K562 (cell line): ENCODE data around the gene UBE3D. TPM values are rescaled to one million over a fixed set of nuclear protein-coding genes. Genes with fewer than 3 reads are reported as not detected.
A peak's percentile ranks its signal among the peaks of the same experiment; 100 is the strongest.

Experiments used
- ATAC-seq: fragments of 200-7000 bp; cut with Tn5 transposase; 3 replicates; pipeline ENCODE4 v1.9.1; 2020; ENCODE audit warnings: moderate library complexity
- BruUV-seq: library from RNA; stranded (reverse); fragments of 400-500 nt; replicated peaks from 2 replicates; lab custom pipeline; 2021; lab: Mats Ljungman, UMichigan
- CTCF ChIA-PET: fragments of 300-600 bp; formaldehyde crosslinking; extraction: SDS; loops from one replicate; lab custom pipeline; 2021; ENCODE audit warnings: low intra/inter-chr PET ratio; lab: Yijun Ruan, JAX
- POLR2A ChIA-PET: fragments of 300-600, 350-650 bp; sonication (Branson Sonifier 250); formaldehyde crosslinking; extraction: SDS; loops from one replicate; lab custom pipeline; 2021; ENCODE audit warnings: antibody characterized with exemption, inconsistent platforms; lab: Yijun Ruan, JAX
- DNase-seq, 4 experiments: peaks; one replicate each; pipeline versions ENCODE4 v3.0.0 to v3.0.0-alpha.2; 2011 to 2018; ENCODE audit warnings: low spot score in 3 of 4, mixed read lengths in 3 of 4; ENCODE audit errors: extremely low read depth in 1 of 4
- FAIRE-seq: peaks from 2 replicates; lab custom pipeline; 2011; peaks lifted over from hg19 to GRCh38; lab: Jason Lieb, UNC
- H2AFZ ChIP-seq: 2 replicates; pipeline ENCODE4 v1.6.0; 2011; ENCODE audit warnings: low read depth, low read length, control low read depth, inconsistent platforms
- H3K27ac ChIP-seq: fragments of 200-600 bp; 3 replicates; pipeline ENCODE4 v1.8.0; 2011; ENCODE audit warnings: low read depth, mild to moderate bottlenecking, control low read depth, inconsistent platforms, low read length, moderate library complexity, mixed read lengths; ENCODE audit errors: extremely low read depth
- H3K27me3 ChIP-seq, 2 experiments: fragments of 300-600 bp in 1 of 2; 2 replicates in 1 of 2; 3 replicates in 1 of 2; pipeline versions ENCODE4 v1.6.0 to v1.8.0; 2011; ENCODE audit warnings: inconsistent platforms in 2 of 2, low read length in 2 of 2, mild to moderate bottlenecking in 1 of 2, mixed read lengths in 1 of 2, moderate library complexity in 1 of 2; ENCODE audit not compliant: control insufficient read depth in 2 of 2, insufficient read depth in 2 of 2
- H3K36me3 ChIP-seq: fragments of 300-600 bp; 3 replicates; pipeline ENCODE4 v1.8.0; 2011; ENCODE audit warnings: mild to moderate bottlenecking, low read length, inconsistent platforms; ENCODE audit not compliant: control insufficient read depth, insufficient read depth
- H3K4me1 ChIP-seq, 2 experiments: fragments of 200-600 bp in 1 of 2; replicated peaks in 1 of 2; 2 replicates in 1 of 2; 3 replicates in 1 of 2; pipeline versions ENCODE4 v1.5.1 to v1.8.0; 2011; ENCODE audit warnings: inconsistent platforms in 2 of 2, low read length in 2 of 2, mild to moderate bottlenecking in 1 of 2, mixed read lengths in 1 of 2, moderate library complexity in 1 of 2; ENCODE audit not compliant: control insufficient read depth in 2 of 2, insufficient read depth in 2 of 2
- H3K4me2 ChIP-seq: 2 replicates; pipeline ENCODE4 v1.6.1; 2011; ENCODE audit warnings: low read length, control low read depth, inconsistent platforms, mixed read lengths; ENCODE audit not compliant: insufficient read depth
- H3K4me3 ChIP-seq: fragments of 200-600 bp; sonication (generic), shearing (Covaris generic); 2 replicates; pipeline ENCODE4 v1.5.1; 2016; ENCODE audit warnings: control low read depth, inconsistent platforms
- H3K79me2 ChIP-seq: fragments of 200-600 bp; 3 replicates; pipeline ENCODE4 v1.8.0; 2011; ENCODE audit warnings: low read length, inconsistent platforms; ENCODE audit not compliant: control insufficient read depth, insufficient read depth
- H3K9ac ChIP-seq, 2 experiments: 2 replicates each; pipeline versions ENCODE4 v1.6.0 to v1.6.1; 2011; ENCODE audit warnings: low read depth in 2 of 2, low read length in 2 of 2, control low read depth in 1 of 2, inconsistent platforms in 1 of 2, mild to moderate bottlenecking in 1 of 2, mixed read lengths in 1 of 2; ENCODE audit not compliant: insufficient read depth in 1 of 2
- H3K9me1 ChIP-seq: one replicate; pipeline ENCODE4 v1.6.0; 2011; ENCODE audit warnings: inconsistent platforms, mild to moderate bottlenecking, low read length, moderate library complexity; ENCODE audit not compliant: control insufficient read depth, insufficient read depth
- H3K9me3 ChIP-seq: replicated peaks from 2 replicates; pipeline ENCODE4 v1.5.1; 2011; ENCODE audit warnings: low read depth, low read length, inconsistent platforms; ENCODE audit not compliant: control insufficient read depth, insufficient read depth
- H4K20me1 ChIP-seq: replicated peaks from 2 replicates; pipeline ENCODE4 v1.6.1; 2011; ENCODE audit warnings: low read length, inconsistent platforms, mixed read lengths; ENCODE audit not compliant: control insufficient read depth, insufficient read depth
- CTBP1 ChIP-seq: fragments of 450-650 bp; IDR thresholded peaks from 2 replicates; pipeline ENCODE4 v1.6.1; 2016; ENCODE audit warnings: borderline replicate concordance
- HMGN3 ChIP-seq: IDR thresholded peaks from 2 replicates; pipeline ENCODE4 v1.6.1; 2011; ENCODE audit warnings: borderline replicate concordance, low read depth, mild to moderate bottlenecking, mixed read lengths, low read length; ENCODE audit not compliant: insufficient read length; ENCODE audit errors: extremely low read depth
- KAT7 ChIP-seq: sonication (generic); formaldehyde crosslinking; IDR thresholded peaks from 2 replicates; pipeline ENCODE4 v1.8.0; 2022; ENCODE audit warnings: missing genetic modification reagents, mild to moderate bottlenecking, borderline replicate concordance
- KDM4B ChIP-seq, 2 experiments: fragments of 450-650 bp in 1 of 2; sonication (generic) in 1 of 2; IDR thresholded peaks; 2 replicates each; pipeline ENCODE4 v1.6.1; 2016 to 2017; ENCODE audit warnings: borderline replicate concordance in 2 of 2, antibody characterized with exemption in 1 of 2, low read depth in 1 of 2, mild to moderate bottlenecking in 1 of 2
- KLF1 ChIP-seq: fragments of 450-650 bp; IDR thresholded peaks from 2 replicates; pipeline ENCODE4 v1.6.1; 2016; ENCODE audit warnings: missing genetic modification characterization, missing compliant biosample characterization
- MBD2 ChIP-seq: sonication (generic); IDR thresholded peaks from 2 replicates; pipeline ENCODE4 v1.6.1; 2016; ENCODE audit warnings: low read depth, borderline replicate concordance
- MEF2D ChIP-seq: conservative IDR thresholded peaks from 2 replicates; pipeline ENCODE4 v1.6.1; 2016; ENCODE audit warnings: low read depth, missing genetic modification characterization, missing compliant biosample characterization
- PHB ChIP-seq: fragments of 250-450 bp; sonication (Bioruptor Pico); IDR thresholded peaks from 2 replicates; pipeline ENCODE4 v1.5.0; 2021
- RFX5 ChIP-seq: IDR thresholded peaks from 2 replicates; pipeline ENCODE4 v1.6.1; 2011; ENCODE audit warnings: low read depth, mild to moderate bottlenecking, improper control_type of control experiment, low read length
- WGBS: fragments of 100-300 bp; shearing (Covaris generic); methylation state at CpG from one replicate; pipeline ENCODE4 v1.1.6; 2016; ENCODE audit warnings: low coverage, mixed read lengths; ENCODE audit not compliant: insufficient coverage; ENCODE audit errors: missing lambda C conversion rate; 5-methylcytosine and 5-hydroxymethylcytosine counted together
- in situ Hi-C: fragments of 300-500 bp; cut with MboI; formaldehyde crosslinking; loops from 4 replicates; pipeline ENCODE4 v1.15.0; 2018; ENCODE audit warnings: inconsistent platforms, mixed read lengths
- intact Hi-C: fragments of 100-400 bp; cut with micrococcal nuclease; formaldehyde crosslinking; loops from 2 replicates; pipeline ENCODE4 v1.14.2; 2022
- polyA plus RNA-seq, 8 experiments: library from polyadenylated mRNA; depleted of rRNA in 4 of 8; stranded (reverse) in 5 of 8; unstranded in 3 of 8; fragments of >200 nt; fragmentation: Nextera tagmentation in 2 of 8; fragmentation: Illumina TruSeq in 1 of 8; extraction: Ambion mirVana in 2 of 8; extraction: Trizol in 1 of 8; gene quantifications; 2 replicates each; pipeline versions ENCODE4 v1.2.1 to v1.2.3, GENCODE V29; 2011 to 2014; ENCODE audit warnings: inconsistent platforms in 1 of 8, missing spikeins in 1 of 8
- total RNA-seq, 7 experiments: library from RNA; depleted of rRNA in 6 of 7; stranded (reverse); fragments of >200 nt in 6 of 7; fragmentation: Illumina TruSeq in 2 of 7; extraction: Trizol in 2 of 7; gene quantifications; 2 replicates each; pipeline versions ENCODE4 v1.2.1 to v1.2.3, GENCODE V29; 2011 to 2021; ENCODE audit warnings: low replicate concordance in 1 of 7
- TF ChIP-seq, protein P1 (sequence below): fragments of 250-450 bp; sonication (Bioruptor Pico); IDR thresholded peaks from 2 replicates; pipeline ENCODE4 v1.4.0; 2020; ENCODE audit warnings: mild to moderate bottlenecking, moderate library complexity
- TF ChIP-seq, protein P2 (sequence below): fragments of 450-650 bp; formaldehyde crosslinking; IDR thresholded peaks from 2 replicates; pipeline ENCODE4 v1.4.0; 2020; ENCODE audit warnings: mild to moderate bottlenecking, moderate library complexity

Gene UBE3D
- total and polyA plus RNA-seq, 9 of the 15 experiments (the other 6 are each of a cell fraction or from before 2014, with no cell fraction given): 9.4 to 17.6 (median 11.9) TPM

DNA sequence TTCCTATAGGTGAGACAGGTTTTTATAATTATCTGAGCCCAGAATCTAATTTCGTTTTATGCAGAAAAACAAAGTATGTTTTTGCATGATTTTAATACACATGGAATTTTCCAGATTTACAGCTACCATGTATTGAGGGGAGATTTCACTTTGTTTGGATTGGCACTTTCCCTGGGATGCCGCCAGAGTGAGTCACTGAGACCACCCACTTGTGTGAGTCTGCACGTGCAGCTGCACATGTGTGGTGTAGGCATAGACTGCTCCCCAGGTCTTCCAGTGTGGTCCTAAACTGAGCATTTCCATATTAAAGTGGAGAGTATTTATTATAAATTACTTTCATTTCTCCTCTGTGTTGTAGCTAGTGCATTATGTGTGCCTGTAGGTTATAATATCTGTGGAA lies 186.8 kb downstream of the UBE3D start:
- no peak overlapping the region for H3K4me3 ChIP-seq
- no peak overlapping the region for H3K27ac ChIP-seq
- in situ Hi-C loops: no loop called here
- no peak overlapping the region for H2AFZ ChIP-seq
- FAIRE-seq: peak; percentile 37
- no peak for DNase-seq
- H3K27me3 ChIP-seq: no peaks in the 10 kb centered on the region
- peaks cover 0 to 10% of the 10 kb centered on the region in 2 experiments; a peak in 3 of 5 replicates for H3K4me1 ChIP-seq
- H3K9me1 ChIP-seq: no peaks in the 10 kb centered on the region
- POLR2A ChIA-PET: interaction anchor here (0.6 kb wide), 1 partner anchor 36 kb away, joined by 3 read pairs; no protein-coding TSS in a partner anchor
- H3K4me2 ChIP-seq: no peak overlapping the region
- ATAC-seq: no peak
- TF ChIP-seq MBD2 (no peak), RFX5 (no peak), KAT7 (no peak), MEF2D (tag) (no peak), PHB (CRISPR knock-in tag) (no peak), KLF1 (tag) (no peak), KDM4B (IDR thresholded peaks at IDR 0.05; ENCODE audit: borderline replicate concordance in 2 of 2, low read depth in 1 of 2) (no peak), HMGN3 (no peak), CTBP1 (no peak)
- TF ChIP-seq, protein P1, sequence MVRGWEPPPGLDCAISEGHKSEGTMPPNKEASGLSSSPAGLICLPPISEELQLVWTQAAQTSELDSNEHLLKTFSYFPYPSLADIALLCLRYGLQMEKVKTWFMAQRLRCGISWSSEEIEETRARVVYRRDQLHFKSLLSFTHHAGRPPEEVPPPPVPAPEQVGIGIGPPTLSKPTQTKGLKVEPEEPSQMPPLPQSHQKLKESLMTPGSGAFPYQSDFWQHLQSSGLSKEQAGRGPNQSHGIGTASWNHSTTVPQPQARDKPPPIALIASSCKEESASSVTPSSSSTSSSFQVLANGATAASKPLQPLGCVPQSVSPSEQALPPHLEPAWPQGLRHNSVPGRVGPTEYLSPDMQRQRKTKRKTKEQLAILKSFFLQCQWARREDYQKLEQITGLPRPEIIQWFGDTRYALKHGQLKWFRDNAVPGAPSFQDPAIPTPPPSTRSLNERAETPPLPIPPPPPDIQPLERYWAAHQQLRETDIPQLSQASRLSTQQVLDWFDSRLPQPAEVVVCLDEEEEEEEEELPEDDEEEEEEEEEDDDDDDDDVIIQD (CRISPR knock-in tag): no peak
- TF ChIP-seq, protein P2, sequence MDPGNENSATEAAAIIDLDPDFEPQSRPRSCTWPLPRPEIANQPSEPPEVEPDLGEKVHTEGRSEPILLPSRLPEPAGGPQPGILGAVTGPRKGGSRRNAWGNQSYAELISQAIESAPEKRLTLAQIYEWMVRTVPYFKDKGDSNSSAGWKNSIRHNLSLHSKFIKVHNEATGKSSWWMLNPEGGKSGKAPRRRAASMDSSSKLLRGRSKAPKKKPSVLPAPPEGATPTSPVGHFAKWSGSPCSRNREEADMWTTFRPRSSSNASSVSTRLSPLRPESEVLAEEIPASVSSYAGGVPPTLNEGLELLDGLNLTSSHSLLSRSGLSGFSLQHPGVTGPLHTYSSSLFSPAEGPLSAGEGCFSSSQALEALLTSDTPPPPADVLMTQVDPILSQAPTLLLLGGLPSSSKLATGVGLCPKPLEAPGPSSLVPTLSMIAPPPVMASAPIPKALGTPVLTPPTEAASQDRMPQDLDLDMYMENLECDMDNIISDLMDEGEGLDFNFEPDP (CRISPR knock-in tag): no peak
- no peak overlapping the region for H3K9ac ChIP-seq
- H3K9me3 ChIP-seq: no peaks in the 10 kb centered on the region
- CTCF ChIA-PET: no interaction called here
- no TSS peak for BruUV-seq
- H3K79me2 ChIP-seq: no peaks in the 10 kb centered on the region
- H3K36me3 ChIP-seq: no peaks in the 10 kb centered on the region
- 38% methylated on average over 3 of the region's 3 CpGs for WGBS
- H4K20me1 ChIP-seq: no peaks in the 10 kb centered on the region
- intact Hi-C loops: no loop called here
